HL-60 (cell line): ENCODE results near the gene KRT82.

Source experiments
- DNase-seq, 2 experiments: peaks; one replicate each; pipeline ENCODE4 v3.0.0-alpha.2; 2010 to 2020; ENCODE audit warnings: low read depth in 1 of 2, low spot score in 1 of 2
- H3K27ac ChIP-seq: fragments of 250-450 bp; sonication (Bioruptor Pico); replicated peaks from 2 replicates; pipeline ENCODE4 v1.5.1; 2020; ENCODE audit warnings: mild to moderate bottlenecking, moderate library complexity
- H3K27me3 ChIP-seq: fragments of 250-450 bp; sonication (Bioruptor Pico); 2 replicates; pipeline ENCODE4 v1.5.1; 2021; ENCODE audit warnings: mild to moderate bottlenecking, moderate library complexity; ENCODE audit not compliant: insufficient read depth, poor library complexity, severe bottlenecking
- H3K4me3 ChIP-seq: replicated peaks from 2 replicates; pipeline ENCODE4 v1.5.1; 2011; ENCODE audit warnings: mild to moderate bottlenecking, control low read depth, low read length; ENCODE audit not compliant: insufficient read depth
- CTCF ChIP-seq: IDR thresholded peaks from one replicate; pipeline ENCODE4 v1.5.1; 2011; ENCODE audit warnings: low read length, control low read depth, inconsistent platforms; ENCODE audit not compliant: insufficient read depth
- GABPA ChIP-seq: IDR thresholded peaks from 2 replicates; pipeline ENCODE4 v1.6.1; 2012; ENCODE audit warnings: low read depth
- POLR2AphosphoS5 ChIP-seq: IDR thresholded peaks from 2 replicates; pipeline ENCODE4 v1.6.1; 2012; ENCODE audit warnings: low read depth
- REST ChIP-seq: IDR thresholded peaks from 2 replicates; pipeline ENCODE4 v1.6.1; 2012; ENCODE audit warnings: low read depth; ENCODE audit not compliant: insufficient replicate concordance
- SPI1 ChIP-seq: IDR thresholded peaks from 2 replicates; pipeline ENCODE4 v1.6.1; 2012; ENCODE audit warnings: low read depth, mild to moderate bottlenecking, borderline replicate concordance

KRT82 gene

DNA sequence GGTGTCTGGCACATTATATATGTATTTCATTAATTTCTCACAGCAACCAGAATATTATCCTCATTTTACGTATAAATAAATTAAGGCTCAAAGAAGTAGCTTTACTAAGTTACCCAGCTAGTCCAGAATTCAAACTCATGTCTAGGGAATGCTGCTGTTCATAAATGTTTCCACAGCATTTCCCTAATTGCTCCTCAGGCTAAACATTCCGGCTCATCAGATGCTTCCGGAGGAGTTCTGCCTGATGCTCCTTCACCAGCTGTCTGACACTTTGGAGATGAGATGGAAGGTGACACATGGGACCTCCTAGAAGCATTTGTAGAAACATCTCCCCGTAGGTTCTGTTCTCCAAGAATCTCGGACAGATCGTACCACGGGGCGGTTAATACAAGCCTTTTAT lies 51.0 kb downstream of the KRT82 start:
- H3K4me3 ChIP-seq = no peak overlapping the region
- H3K27me3 ChIP-seq = no peaks in the 10 kb centered on the region
- TF ChIP-seq POLR2AphosphoS5 = no peak
- TF ChIP-seq CTCF = no peak
- no peak for TF ChIP-seq SPI1
- TF ChIP-seq REST = no peak
- TF ChIP-seq GABPA = no peak
- no peak for DNase-seq
- no peak overlapping the region for H3K27ac ChIP-seq

DNA sequence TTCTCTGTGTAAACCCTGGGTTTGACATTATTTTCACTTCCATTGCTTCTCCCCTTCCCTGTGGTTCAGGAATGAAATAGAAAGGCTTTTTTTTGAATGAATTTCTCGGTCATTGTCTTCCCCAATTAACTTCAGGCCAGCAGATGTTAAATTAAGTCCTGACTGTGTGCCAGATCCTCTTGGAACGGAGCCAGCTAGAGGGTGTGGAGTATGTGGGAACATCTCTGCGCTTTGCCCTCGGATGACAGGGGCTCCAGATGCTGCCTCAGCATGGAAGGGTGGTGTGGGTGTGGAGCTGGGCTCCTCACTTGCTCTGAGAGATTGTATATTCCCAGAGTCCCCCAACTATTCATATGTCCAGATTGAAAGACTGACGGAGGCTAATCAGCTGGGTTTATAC lies 51.9 kb downstream of the KRT82 start:
- H3K27me3 ChIP-seq = no peaks in the 10 kb centered on the region
- TF ChIP-seq POLR2AphosphoS5 (no peak), SPI1 (no peak), GABPA (no peak), CTCF (no peak), REST (no peak)
- no peak overlapping the region for H3K27ac ChIP-seq
- no peak overlapping the region for H3K4me3 ChIP-seq
- no peak for DNase-seq

DNA sequence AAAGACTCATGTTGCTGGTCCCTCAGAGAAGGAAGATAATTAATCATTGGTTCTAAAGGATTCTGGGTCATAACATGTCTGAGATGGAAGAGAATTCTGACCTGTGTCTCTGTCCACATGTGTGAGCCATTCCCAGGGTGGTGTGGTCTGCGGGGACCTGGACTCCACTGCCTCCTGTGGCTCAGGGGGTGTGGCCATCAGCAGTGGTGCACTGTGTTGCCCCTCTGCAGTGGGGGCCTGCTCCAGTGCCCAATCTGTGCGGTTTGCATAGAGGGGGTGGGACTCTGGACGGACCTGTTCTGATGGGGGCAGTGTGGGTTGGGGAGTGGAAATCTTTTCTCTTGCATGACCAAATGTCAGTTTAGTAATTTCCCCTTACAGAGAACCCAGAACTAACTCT lies 52.4 kb downstream of the KRT82 start:
- no peak for TF ChIP-seq CTCF
- TF ChIP-seq REST = no peak
- no peak for TF ChIP-seq SPI1
- TF ChIP-seq POLR2AphosphoS5 = no peak
- no peak for TF ChIP-seq GABPA
- DNase-seq = no peak
- no peaks in the 10 kb centered on the region for H3K27me3 ChIP-seq
- H3K27ac ChIP-seq = no peak overlapping the region
- H3K4me3 ChIP-seq = no peak overlapping the region
